Lower leg skin (tissue), 4 donors: Measurements from ENCODE around the gene PIANP. TPM values are rescaled to one million over a fixed set of nuclear protein-coding genes. Genes with fewer than 3 reads are reported as not detected.

ENCODE experiments used
- DNase-seq, 2 donors: peaks; one replicate each; pipeline ENCODE4 v3.0.0-alpha.2; 2019; ENCODE audit warnings: low spot score in 2 of 2
- H3K4me3 ChIP-seq: fragments of 200-600 bp; sonication (generic); 2 replicates; pipeline ENCODE4 v1.5.1; 2017; ENCODE audit warnings: mild to moderate bottlenecking, low read depth; ENCODE audit not compliant: poor library complexity, severe bottlenecking
- CTCF ChIP-seq, 3 donors: fragments of 450-650 bp; IDR thresholded peaks; one replicate each; pipeline ENCODE4 v1.5.1; 2016; ENCODE audit warnings: antibody characterized with exemption in 3 of 3, mild to moderate bottlenecking in 3 of 3, moderate library complexity in 2 of 3
- POLR2A ChIP-seq, 2 donors: fragments of 450-650 bp; IDR thresholded peaks; one replicate each; pipeline ENCODE4 v1.6.1; 2016 to 2017; ENCODE audit warnings: antibody characterized with exemption in 2 of 2, mild to moderate bottlenecking in 1 of 2, moderate library complexity in 1 of 2
- WGBS, 2 donors: methylation state at CpG; one replicate each; pipeline ENCODE4 v1.1.5; 2018; 5-methylcytosine and 5-hydroxymethylcytosine counted together
- intact Hi-C: fragments of 100-400 bp; cut with DNase I; formaldehyde crosslinking; loops from one replicate; pipeline ENCODE4 v1.15.0; 2023; ENCODE audit warnings: low total_unique reads
- total RNA-seq, 4 donors: library from RNA; depleted of rRNA; stranded (reverse); fragments of >200 nt; gene quantifications; one replicate each; pipeline ENCODE4 v1.1.0, GENCODE V29; 2016

The PIANP gene
- total RNA-seq, 4 donors from 2014 or later = not detected

- no peak overlapping the region for H3K4me3 ChIP-seq
- intact Hi-C loops = loop anchor here (5.0 kb wide), 1 partner anchor 81 kb away; no protein-coding TSS in a partner anchor
- 89 to 97% methylated on average over 5 of the region's 5 CpGs for WGBS, 2 donors
- DNase-seq = no peak
- TF ChIP-seq POLR2A (IDR thresholded peaks at IDR 0.05) = no peak
Measured at GRCh38 chr12:6736754-6737153, 36.1 kb upstream of the PIANP start.

DNA sequence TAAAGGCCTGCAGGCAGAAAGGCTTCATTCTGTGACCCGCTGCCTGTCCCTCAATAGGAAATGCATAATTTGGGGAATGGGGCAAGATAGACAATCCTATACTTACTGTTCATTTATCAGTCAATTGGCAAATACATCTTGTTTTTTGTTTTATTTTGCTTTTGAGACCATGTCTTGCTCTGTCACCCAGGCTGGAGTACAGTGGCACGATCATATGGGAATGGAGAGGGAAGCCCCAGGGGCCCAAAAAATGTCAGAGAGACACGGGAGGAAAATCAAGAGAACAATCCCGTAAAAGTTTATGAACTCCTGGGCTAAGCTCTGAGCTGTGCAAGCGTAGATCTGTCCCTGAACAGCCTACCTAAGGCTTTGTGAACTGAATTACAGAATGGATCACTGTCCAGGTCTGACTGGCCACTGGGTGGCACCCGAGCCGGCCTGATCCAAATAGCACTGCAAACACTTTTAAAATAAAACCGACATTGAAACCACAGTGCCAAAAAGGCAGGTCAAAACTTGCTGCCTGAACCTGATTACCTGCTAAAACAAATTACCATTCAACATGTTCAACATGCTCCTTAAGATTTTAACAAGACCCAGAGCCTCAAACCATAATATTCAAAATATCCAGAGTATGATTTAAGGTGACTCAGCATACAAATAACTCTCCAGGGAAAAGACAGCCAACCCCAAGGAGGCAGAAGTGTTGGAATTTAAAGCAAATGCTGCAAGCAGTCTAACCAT lies 35.0 kb upstream of the PIANP start:
- no peak overlapping the region for H3K4me3 ChIP-seq
- DNase-seq = peak; percentile 76 to 90
- 26 to 27% methylated on average over 8 of the region's 8 CpGs for WGBS, 2 donors
- TF ChIP-seq CTCF (IDR thresholded peaks at IDR 0.05) = no peak
- no peak for TF ChIP-seq POLR2A (IDR thresholded peaks at IDR 0.05)
- intact Hi-C loops = loop anchor here (5.0 kb wide), 1 partner anchor 82 kb away; no protein-coding TSS in a partner anchor

- intact Hi-C loops = loop anchor here (5.0 kb wide), 1 partner anchor 83 kb away; no protein-coding TSS in a partner anchor
- DNase-seq = no peak
- no peak overlapping the region for H3K4me3 ChIP-seq
- WGBS, 2 donors = 78 to 81% methylated on average over 10 of the region's 10 CpGs
- TF ChIP-seq CTCF (IDR thresholded peaks at IDR 0.05) = no peak
- no peak for TF ChIP-seq POLR2A (IDR thresholded peaks at IDR 0.05)
Measured at GRCh38 chr12:6734506-6735387, 34.1 kb upstream of the PIANP start.

DNA sequence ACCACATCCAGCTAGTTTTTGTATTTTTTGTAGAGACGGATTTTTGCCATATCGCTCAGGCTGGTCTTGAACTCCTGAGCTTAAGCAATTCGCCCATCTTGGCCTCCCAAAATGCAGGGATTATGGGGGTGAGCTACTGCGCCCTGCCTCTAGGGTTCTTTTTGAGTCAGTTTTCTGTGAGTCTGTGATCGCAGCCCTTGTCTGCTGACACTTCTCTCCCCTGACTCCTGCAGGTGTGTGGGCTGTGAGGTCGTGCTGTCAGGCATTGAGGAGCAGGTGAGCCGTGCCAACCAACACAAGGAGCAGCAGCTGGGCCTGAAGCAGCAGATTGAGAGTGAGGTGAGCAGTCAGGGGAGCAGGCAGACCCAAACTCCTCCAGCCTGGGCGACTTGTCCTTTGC lies 29.6 kb upstream of the PIANP start:
- TF ChIP-seq CTCF (IDR thresholded peaks at IDR 0.05) = no peak
- TF ChIP-seq POLR2A (IDR thresholded peaks at IDR 0.05) = no peak
- no peak overlapping the region for H3K4me3 ChIP-seq
- DNase-seq = no peak
- WGBS, 2 donors = 87 to 89% methylated on average over 8 of the region's 8 CpGs
- intact Hi-C loops = no loop called here

DNA sequence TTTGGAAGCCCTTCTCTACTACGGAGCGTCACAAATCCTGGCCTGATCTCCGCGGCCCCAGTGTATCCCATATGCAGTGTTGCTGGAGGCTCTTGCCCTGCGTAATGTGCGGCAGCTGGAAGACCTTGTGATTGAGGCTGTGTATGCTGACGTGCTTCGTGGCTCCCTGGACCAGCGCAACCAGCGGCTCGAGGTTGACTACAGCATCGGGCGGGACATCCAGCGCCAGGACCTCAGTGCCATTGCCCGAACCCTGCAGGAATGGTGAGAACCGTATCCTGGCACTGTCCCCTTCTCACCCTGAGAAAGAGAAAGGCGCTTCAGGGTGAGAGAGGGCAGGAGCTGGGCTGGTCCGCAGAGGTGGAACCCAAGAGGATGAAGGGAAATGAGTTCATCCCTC lies 28.6 kb upstream of the PIANP start:
- WGBS, 2 donors = 90 to 93% methylated on average over 18 of the region's 18 CpGs
- no peak for TF ChIP-seq POLR2A (IDR thresholded peaks at IDR 0.05)
- TF ChIP-seq CTCF (IDR thresholded peaks at IDR 0.05) = no peak
- intact Hi-C loops = no loop called here
- H3K4me3 ChIP-seq = no peak overlapping the region
- DNase-seq = no peak

- WGBS, 2 donors = 89 to 90% methylated on average over 7 of the region's 7 CpGs
- no peak overlapping the region for H3K4me3 ChIP-seq
- intact Hi-C loops = no loop called here
- no peak for TF ChIP-seq CTCF (IDR thresholded peaks at IDR 0.05)
- no peak for DNase-seq
Measured at GRCh38 chr12:6725350-6725749, 24.7 kb upstream of the PIANP start.
